HepG2 (cell line): ENCODE data around the gene TCEA3. TPM values are rescaled to one million over a fixed set of nuclear protein-coding genes. Genes with fewer than 3 reads are reported as not detected.

Source experiments
- CEBPB ChIP-seq: IDR thresholded peaks from 2 replicates; pipeline ENCODE4 v1.6.1; 2011; ENCODE audit warnings: low read depth, low read length, improper control_type of control experiment, borderline replicate concordance
- FOXP4 ChIP-seq: sonication (generic); formaldehyde crosslinking; IDR thresholded peaks from 2 replicates; pipeline ENCODE4 v1.4.0; 2020; ENCODE audit warnings: missing genetic modification reagents
- HOXA9 ChIP-seq: sonication (generic); formaldehyde crosslinking; IDR thresholded peaks from 2 replicates; pipeline ENCODE4 v1.8.1; 2022; ENCODE audit warnings: missing genetic modification reagents, mild to moderate bottlenecking, moderate library complexity, borderline replicate concordance
- JUND ChIP-seq: sonication (generic); formaldehyde crosslinking; IDR thresholded peaks from 2 replicates; pipeline ENCODE4 v1.8.0; 2022; ENCODE audit warnings: mild to moderate bottlenecking, missing genetic modification reagents
- NFE2L2 ChIP-seq: fragments of 150-350 bp; IDR thresholded peaks from 2 replicates; pipeline ENCODE4 v1.6.1; 2014; ENCODE audit warnings: low read length
- PAWR ChIP-seq: sonication (generic); formaldehyde crosslinking; IDR thresholded peaks from 2 replicates; pipeline ENCODE4 v1.4.0; 2020; ENCODE audit warnings: missing genetic modification reagents, mild to moderate bottlenecking, borderline replicate concordance
- TCF12 ChIP-seq, 2 experiments: fragments of 450-650 bp in 1 of 2; sonication (generic) in 1 of 2; formaldehyde crosslinking in 1 of 2; IDR thresholded peaks; 2 replicates each; pipeline versions ENCODE4 v1.6.1 to v1.8.0; 2017 to 2022; ENCODE audit warnings: antibody characterized with exemption in 1 of 2, mild to moderate bottlenecking in 1 of 2, missing genetic modification reagents in 1 of 2, moderate library complexity in 1 of 2
- ZBTB7A ChIP-seq: sonication (generic); formaldehyde crosslinking; IDR thresholded peaks from 2 replicates; pipeline ENCODE4 v1.8.0; 2022; ENCODE audit warnings: mild to moderate bottlenecking, missing genetic modification reagents
- ZFP36L2 ChIP-seq: sonication (generic); formaldehyde crosslinking; IDR thresholded peaks from 2 replicates; pipeline ENCODE4 v1.4.0; 2020; ENCODE audit warnings: missing genetic modification reagents
- ZFP82 ChIP-seq: sonication (generic); formaldehyde crosslinking; IDR thresholded peaks from 2 replicates; pipeline ENCODE4 v1.5.1; 2020; ENCODE audit warnings: mild to moderate bottlenecking, missing genetic modification reagents, borderline replicate concordance
- ZNF350 ChIP-seq: sonication (generic); formaldehyde crosslinking; IDR thresholded peaks from 2 replicates; pipeline ENCODE4 v1.4.0; 2020; ENCODE audit warnings: mild to moderate bottlenecking, low read depth, missing genetic modification reagents, borderline replicate concordance
- ZNF431 ChIP-seq: sonication (generic); formaldehyde crosslinking; IDR thresholded peaks from 2 replicates; pipeline ENCODE4 v1.9.0; 2022; ENCODE audit warnings: missing genetic modification reagents, low read depth, mild to moderate bottlenecking, borderline replicate concordance
- ZSCAN29 ChIP-seq: sonication (generic); formaldehyde crosslinking; conservative IDR thresholded peaks from 2 replicates; pipeline ENCODE4 v1.4.0; 2020; ENCODE audit warnings: mild to moderate bottlenecking, missing genetic modification reagents
- polyA plus RNA-seq, 8 experiments: library from polyadenylated mRNA; depleted of rRNA in 3 of 8; stranded (reverse) in 7 of 8; unstranded in 1 of 8; fragments of >200 nt; fragmentation: Illumina TruSeq in 4 of 8; extraction: Trizol in 4 of 8; gene quantifications; 2 replicates each; pipeline versions ENCODE4 v1.2.1 to v1.2.3, GENCODE V29; 2011 to 2016; ENCODE audit warnings: low read depth in 4 of 8, missing spikeins in 1 of 8, mixed read lengths in 1 of 8; ENCODE audit not compliant: insufficient read depth in 1 of 8
- total RNA-seq, 5 experiments: library from RNA; depleted of rRNA; stranded (reverse); fragments of >200 nt; fragmentation: Illumina TruSeq; extraction: Trizol; gene quantifications; 2 replicates each; pipeline ENCODE4 v1.2.3, GENCODE V29; 2016; ENCODE audit warnings: low read depth in 1 of 5
- TF ChIP-seq, protein P1 (sequence below): sonication (generic); formaldehyde crosslinking; IDR thresholded peaks from 2 replicates; pipeline ENCODE4 v1.4.0; 2020; ENCODE audit warnings: missing genetic modification reagents, borderline replicate concordance
- TF ChIP-seq, protein P2 (sequence below), 2 experiments: IDR thresholded peaks; 2 replicates each; pipeline ENCODE4 v1.6.1; 2011 to 2012; ENCODE audit warnings: low read length in 2 of 2, borderline replicate concordance in 1 of 2, low read depth in 1 of 2, mild to moderate bottlenecking in 1 of 2, moderate library complexity in 1 of 2
- TF ChIP-seq, protein P3 (sequence below): sonication (generic); formaldehyde crosslinking; IDR thresholded peaks from 2 replicates; pipeline ENCODE4 v1.4.0; 2020; ENCODE audit warnings: mild to moderate bottlenecking, missing genetic modification reagents

TCEA3 gene
- total and polyA plus RNA-seq, 2 of the 13 experiments (the other 11 are each of a cell fraction or from before 2014, with no cell fraction given): 55.5 to 84.6 TPM

DNA sequence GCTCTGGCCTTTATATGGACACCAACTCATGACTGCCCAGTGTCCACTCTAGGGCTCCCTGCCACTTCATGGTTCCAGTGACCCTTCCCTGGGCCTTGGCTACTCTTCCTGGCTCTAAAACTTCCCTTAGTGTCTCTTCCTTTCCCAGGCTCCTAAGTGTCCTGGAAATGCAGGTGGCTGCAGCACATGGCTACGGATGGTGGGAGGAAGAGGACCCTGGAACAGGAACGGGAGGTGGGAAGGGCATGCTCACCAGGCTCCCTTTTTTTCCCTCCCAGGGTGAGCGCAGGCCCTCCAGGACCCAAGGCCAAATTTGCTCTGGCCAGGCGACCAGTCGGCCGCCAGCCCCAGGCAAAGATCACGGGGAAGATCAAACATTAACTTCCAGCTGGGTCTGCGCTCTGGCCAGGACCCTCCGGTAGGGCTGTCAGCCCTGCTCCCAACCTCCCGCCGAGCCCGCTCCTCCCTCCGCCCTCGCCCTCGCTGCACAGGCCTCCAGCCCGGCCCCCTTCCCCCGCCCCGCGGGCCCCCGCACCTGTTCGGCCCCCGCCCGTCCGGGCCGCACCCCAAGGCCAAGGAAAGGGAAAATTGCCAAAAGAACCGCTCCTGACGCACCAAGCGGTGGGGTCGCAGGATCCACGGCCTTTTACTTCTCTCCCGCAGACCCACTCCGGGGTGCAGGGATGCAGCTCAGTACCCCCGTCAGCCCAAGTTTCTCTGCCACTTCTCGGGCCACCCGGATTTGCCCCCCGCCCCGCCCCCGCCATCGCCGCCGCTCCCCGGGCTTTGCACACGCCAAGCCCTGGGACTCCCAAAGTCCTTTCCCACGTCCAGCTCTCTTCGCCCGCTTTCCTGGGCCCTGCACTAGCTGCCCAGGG is 894 bp downstream of the TCEA3 start (continued):
- TF ChIP-seq ZNF431 (CRISPR knock-in tag) (no peak), JUND (CRISPR knock-in tag) (no peak), ZNF350 (CRISPR knock-in tag) (no peak), ZFP82 (CRISPR knock-in tag) (no peak), PAWR (no peak), ZFP36L2 (CRISPR knock-in tag) (no peak), ZSCAN29 (CRISPR knock-in tag) (no peak), NFE2L2 (no peak), ZBTB7A (CRISPR knock-in tag) (peak; percentile 81; the same call in 1 of the 2 replicates), HOXA9 (CRISPR knock-in tag) (no peak), FOXP4 (CRISPR knock-in tag) (no peak), CEBPB (no peak), TCF12 (IDR thresholded peaks at IDR 0.05) (no peak), TCF12 (CRISPR knock-in tag; IDR thresholded peaks at IDR 0.05) (0 out of 2 replicates have a peak, but pooled peaks have one; percentile 19)
- TF ChIP-seq, protein P1, sequence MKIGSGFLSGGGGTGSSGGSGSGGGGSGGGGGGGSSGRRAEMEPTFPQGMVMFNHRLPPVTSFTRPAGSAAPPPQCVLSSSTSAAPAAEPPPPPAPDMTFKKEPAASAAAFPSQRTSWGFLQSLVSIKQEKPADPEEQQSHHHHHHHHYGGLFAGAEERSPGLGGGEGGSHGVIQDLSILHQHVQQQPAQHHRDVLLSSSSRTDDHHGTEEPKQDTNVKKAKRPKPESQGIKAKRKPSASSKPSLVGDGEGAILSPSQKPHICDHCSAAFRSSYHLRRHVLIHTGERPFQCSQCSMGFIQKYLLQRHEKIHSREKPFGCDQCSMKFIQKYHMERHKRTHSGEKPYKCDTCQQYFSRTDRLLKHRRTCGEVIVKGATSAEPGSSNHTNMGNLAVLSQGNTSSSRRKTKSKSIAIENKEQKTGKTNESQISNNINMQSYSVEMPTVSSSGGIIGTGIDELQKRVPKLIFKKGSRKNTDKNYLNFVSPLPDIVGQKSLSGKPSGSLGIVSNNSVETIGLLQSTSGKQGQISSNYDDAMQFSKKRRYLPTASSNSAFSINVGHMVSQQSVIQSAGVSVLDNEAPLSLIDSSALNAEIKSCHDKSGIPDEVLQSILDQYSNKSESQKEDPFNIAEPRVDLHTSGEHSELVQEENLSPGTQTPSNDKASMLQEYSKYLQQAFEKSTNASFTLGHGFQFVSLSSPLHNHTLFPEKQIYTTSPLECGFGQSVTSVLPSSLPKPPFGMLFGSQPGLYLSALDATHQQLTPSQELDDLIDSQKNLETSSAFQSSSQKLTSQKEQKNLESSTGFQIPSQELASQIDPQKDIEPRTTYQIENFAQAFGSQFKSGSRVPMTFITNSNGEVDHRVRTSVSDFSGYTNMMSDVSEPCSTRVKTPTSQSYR: no peak; the same call in 1 of the 2 replicates
- TF ChIP-seq, protein P2, sequence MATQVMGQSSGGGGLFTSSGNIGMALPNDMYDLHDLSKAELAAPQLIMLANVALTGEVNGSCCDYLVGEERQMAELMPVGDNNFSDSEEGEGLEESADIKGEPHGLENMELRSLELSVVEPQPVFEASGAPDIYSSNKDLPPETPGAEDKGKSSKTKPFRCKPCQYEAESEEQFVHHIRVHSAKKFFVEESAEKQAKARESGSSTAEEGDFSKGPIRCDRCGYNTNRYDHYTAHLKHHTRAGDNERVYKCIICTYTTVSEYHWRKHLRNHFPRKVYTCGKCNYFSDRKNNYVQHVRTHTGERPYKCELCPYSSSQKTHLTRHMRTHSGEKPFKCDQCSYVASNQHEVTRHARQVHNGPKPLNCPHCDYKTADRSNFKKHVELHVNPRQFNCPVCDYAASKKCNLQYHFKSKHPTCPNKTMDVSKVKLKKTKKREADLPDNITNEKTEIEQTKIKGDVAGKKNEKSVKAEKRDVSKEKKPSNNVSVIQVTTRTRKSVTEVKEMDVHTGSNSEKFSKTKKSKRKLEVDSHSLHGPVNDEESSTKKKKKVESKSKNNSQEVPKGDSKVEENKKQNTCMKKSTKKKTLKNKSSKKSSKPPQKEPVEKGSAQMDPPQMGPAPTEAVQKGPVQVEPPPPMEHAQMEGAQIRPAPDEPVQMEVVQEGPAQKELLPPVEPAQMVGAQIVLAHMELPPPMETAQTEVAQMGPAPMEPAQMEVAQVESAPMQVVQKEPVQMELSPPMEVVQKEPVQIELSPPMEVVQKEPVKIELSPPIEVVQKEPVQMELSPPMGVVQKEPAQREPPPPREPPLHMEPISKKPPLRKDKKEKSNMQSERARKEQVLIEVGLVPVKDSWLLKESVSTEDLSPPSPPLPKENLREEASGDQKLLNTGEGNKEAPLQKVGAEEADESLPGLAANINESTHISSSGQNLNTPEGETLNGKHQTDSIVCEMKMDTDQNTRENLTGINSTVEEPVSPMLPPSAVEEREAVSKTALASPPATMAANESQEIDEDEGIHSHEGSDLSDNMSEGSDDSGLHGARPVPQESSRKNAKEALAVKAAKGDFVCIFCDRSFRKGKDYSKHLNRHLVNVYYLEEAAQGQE (IDR thresholded peaks at IDR 0.05; ENCODE audit: borderline replicate concordance in 1 of 2, low read depth in 1 of 2, low read length in 2 of 2): no peak
- TF ChIP-seq, protein P3, sequence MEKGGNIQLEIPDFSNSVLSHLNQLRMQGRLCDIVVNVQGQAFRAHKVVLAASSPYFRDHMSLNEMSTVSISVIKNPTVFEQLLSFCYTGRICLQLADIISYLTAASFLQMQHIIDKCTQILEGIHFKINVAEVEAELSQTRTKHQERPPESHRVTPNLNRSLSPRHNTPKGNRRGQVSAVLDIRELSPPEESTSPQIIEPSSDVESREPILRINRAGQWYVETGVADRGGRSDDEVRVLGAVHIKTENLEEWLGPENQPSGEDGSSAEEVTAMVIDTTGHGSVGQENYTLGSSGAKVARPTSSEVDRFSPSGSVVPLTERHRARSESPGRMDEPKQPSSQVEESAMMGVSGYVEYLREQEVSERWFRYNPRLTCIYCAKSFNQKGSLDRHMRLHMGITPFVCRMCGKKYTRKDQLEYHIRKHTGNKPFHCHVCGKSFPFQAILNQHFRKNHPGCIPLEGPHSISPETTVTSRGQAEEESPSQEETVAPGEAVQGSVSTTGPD (CRISPR knock-in tag): 0 out of 2 replicates have a peak, but pooled peaks have one; percentile 34
